Central memory CD8-positive, alpha-beta T cell (primary cell): ENCODE measurements around the gene OOSP3.

Source experiments
- ATAC-seq: fragments of 150-1000 bp; cut with Tn5 transposase; replicated peaks from 2 replicates; pipeline ENCODE4 v1.10.0; 2022; ENCODE audit warnings: mild to moderate bottlenecking, moderate FRiP score, moderate number of reproducible peaks; ENCODE audit not compliant: poor library complexity, severe bottlenecking; ENCODE audit errors: extremely low read depth
- DNase-seq, 2 donors: peaks; one replicate each; pipeline ENCODE4 v3.0.0; 2021; ENCODE audit warnings: low spot score in 2 of 2
- H3K27ac Mint-ChIP-seq: one replicate; pipeline ENCODE4 v1.8.0; 2022; ENCODE audit warnings: low read depth, mild to moderate bottlenecking, moderate library complexity, mixed read lengths
- H3K27me3 Mint-ChIP-seq: one replicate; pipeline ENCODE4 v1.8.0; 2022; ENCODE audit warnings: mixed read lengths
- H3K36me3 Mint-ChIP-seq: one replicate; pipeline ENCODE4 v1.8.0; 2022; ENCODE audit warnings: mild to moderate bottlenecking, moderate library complexity, mixed read lengths; ENCODE audit not compliant: insufficient read depth
- H3K4me1 Mint-ChIP-seq: one replicate; pipeline ENCODE4 v1.8.0; 2022; ENCODE audit warnings: mixed read lengths
- H3K4me3 Mint-ChIP-seq: one replicate; pipeline ENCODE4 v1.8.0; 2022; ENCODE audit warnings: mild to moderate bottlenecking, moderate library complexity, mixed read lengths
- H3K9me3 Mint-ChIP-seq: one replicate; pipeline ENCODE4 v1.8.0; 2022; ENCODE audit warnings: mixed read lengths

OOSP3 gene

DNA sequence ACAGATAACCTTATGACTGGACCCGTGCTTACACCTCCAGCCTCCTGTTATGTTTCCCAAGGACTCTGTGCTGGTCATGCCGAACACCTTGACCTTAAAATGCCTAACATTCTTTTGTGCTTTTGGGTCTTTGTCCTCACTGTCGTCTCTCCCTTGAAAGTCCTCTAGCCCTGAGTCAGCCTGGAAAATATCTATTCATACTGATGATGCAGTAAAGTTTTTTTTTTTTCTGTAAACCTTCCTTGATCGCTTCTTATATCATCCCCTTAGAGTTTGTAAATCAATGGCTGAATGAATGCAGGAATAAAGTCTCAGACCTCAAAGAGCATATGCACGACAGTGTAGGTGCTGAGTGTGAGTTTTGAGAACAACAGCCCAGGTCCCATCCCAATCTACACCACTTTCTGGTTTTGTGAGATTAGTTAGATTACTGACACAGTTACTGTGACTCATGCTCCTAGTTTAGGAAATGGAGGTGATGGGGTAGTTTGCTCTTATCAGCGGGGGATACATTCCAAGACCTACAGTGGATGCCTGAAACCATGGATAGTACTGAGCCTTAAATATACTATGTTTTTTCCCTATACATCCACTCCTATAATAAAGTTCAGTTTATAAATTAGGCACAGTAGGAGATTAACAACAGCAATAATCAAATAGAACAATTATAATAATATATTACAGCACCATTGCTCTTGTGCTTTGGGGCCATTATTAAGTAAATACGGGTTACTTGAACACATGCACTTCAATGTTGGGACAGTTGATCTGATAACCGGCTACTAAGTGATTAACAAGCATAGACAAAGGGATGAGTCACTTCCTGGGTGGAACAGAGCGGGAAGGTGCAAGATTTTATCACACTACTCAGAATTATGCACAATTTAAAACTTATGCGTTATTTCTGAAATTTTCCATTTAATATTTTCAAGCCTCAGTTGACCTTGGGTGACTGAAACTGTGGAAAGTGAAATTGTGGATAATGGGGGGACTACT, 20.8 kb upstream of the OOSP3 start:
- Mint-ChIP-seq H3K27ac (no peak overlapping the region), H3K4me1 (peaks cover 13% of the 10 kb centered on the region), H3K27me3 (peaks cover 8% of the 10 kb centered on the region), H3K9me3 (no peaks in the 10 kb centered on the region), H3K36me3 (no peaks in the 10 kb centered on the region), H3K4me3 (no peak overlapping the region)
- DNase-seq = no peak
- ATAC-seq = peak; percentile 46

GRCh38 chr11:59859673-59860072, 18.9 kb upstream of the OOSP3 start:
- no peaks in the 10 kb centered on the region for H3K27me3 Mint-ChIP-seq
- peaks cover 13% of the 10 kb centered on the region for H3K4me1 Mint-ChIP-seq
- DNase-seq = no peak
- H3K36me3 Mint-ChIP-seq = no peaks in the 10 kb centered on the region
- H3K9me3 Mint-ChIP-seq = no peaks in the 10 kb centered on the region
- no peak overlapping the region for H3K27ac Mint-ChIP-seq
- H3K4me3 Mint-ChIP-seq = no peak overlapping the region
- ATAC-seq = no peak

DNA sequence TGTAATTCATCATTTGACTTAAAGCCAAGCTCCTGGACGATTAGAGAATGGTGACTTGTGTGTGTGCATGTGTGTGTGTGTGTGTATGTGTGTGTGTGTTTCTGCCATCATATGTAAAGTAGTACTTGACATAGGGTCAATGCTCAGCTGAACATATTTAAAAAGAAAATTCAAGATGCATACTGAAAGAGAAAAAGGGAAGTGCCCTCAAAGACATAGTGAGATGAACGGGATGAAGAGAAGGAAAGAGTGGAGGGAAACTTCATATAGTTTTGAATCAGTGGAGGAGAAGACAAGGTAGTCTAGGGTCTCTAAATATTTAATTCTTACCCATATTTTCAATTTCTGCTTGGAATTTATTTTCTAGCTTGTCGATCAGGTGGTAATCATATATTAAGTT, 16.3 kb upstream of the OOSP3 start:
- Mint-ChIP-seq H3K4me1 (peaks cover 12% of the 10 kb centered on the region), H3K27me3 (peaks cover 10% of the 10 kb centered on the region), H3K36me3 (peaks cover 2% of the 10 kb centered on the region), H3K4me3 (no peak overlapping the region), H3K27ac (no peak overlapping the region), H3K9me3 (no peaks in the 10 kb centered on the region)
- ATAC-seq (no peak), DNase-seq (no peak)

DNA sequence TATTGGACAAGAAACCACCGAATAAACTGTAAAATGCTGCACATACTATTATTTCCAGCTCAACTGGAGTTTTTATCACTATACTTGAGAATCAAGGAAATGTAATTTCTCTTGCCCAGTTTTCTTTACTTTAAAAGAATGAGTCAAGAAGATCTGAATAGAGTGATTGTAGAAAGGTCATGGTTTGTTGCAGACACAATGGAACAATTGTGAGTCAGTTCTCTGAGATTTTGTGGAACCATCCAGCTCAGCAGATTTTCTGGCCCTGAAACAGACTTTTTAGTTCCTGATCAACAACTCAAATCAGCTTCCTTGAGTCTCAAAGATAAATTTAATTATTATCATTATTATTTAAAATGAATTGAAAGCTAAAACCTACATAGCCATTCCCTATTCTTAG, 13.6 kb upstream of the OOSP3 start:
- H3K4me1 Mint-ChIP-seq = no peaks in the 10 kb centered on the region
- H3K27ac Mint-ChIP-seq = no peak overlapping the region
- peaks cover 2% of the 10 kb centered on the region for H3K36me3 Mint-ChIP-seq
- H3K9me3 Mint-ChIP-seq = no peaks in the 10 kb centered on the region
- no peak for DNase-seq
- H3K4me3 Mint-ChIP-seq = no peak overlapping the region
- no peak for ATAC-seq
- H3K27me3 Mint-ChIP-seq = peaks cover 14% of the 10 kb centered on the region

DNA sequence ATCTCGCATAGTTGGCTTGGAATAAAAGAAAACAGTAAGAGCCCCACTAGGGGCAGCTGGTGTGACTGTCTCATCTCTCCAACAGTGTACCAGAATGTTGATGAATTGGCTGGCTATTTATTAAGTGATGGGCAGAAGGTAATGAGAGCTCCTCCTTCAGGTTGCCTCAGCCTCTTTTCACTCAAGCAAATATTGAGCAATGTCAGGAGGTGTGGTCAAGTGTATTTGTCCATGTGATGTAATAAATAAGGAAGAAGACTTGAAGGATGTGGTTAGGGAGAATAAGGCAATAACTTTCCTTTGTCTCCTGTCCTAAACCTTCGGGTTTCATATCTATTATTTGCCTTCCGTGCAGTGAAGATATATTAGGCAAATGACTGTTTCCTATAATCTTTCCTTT, 12.2 kb upstream of the OOSP3 start, which contains the start of gene TCN1:
Gene TCN1 (minus strand): TSS at position 91 of the 400 bp plus-strand sequence. CDS start 17 bp downstream, at position 74.
- peaks cover 16% of the 10 kb centered on the region for H3K27me3 Mint-ChIP-seq
- DNase-seq (no peak), ATAC-seq (no peak)
- peaks cover 2% of the 10 kb centered on the region for H3K36me3 Mint-ChIP-seq
- no peaks in the 10 kb centered on the region for H3K4me1 Mint-ChIP-seq
- no peak within 1 kb of the TSS for H3K27ac Mint-ChIP-seq
- H3K9me3 Mint-ChIP-seq = peaks cover under 1% of the 10 kb centered on the region
- H3K4me3 Mint-ChIP-seq = no peak within 1 kb of the TSS

DNA sequence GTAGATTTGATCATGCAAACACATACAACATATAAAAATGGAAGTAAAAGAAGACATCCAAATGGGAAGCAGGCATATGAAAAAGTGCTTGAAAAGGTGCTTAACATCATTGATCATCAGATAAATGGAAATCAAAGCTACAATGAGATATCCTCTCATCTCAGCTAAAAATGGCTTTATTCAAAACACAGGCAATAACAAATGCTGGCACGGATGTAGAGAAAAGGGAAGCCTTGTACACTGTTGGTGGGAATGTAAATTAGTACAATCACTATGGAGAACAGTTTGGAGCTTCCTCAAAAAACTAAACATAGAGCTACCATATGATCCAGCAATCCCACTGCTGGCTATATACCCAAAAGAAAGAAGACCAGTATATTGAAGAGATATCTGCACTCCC, 11.7 kb upstream of the OOSP3 start:
- peaks cover 21% of the 10 kb centered on the region for H3K27me3 Mint-ChIP-seq
- H3K9me3 Mint-ChIP-seq = peaks cover 5% of the 10 kb centered on the region
- no peak overlapping the region for H3K4me3 Mint-ChIP-seq
- no peak for ATAC-seq
- no peaks in the 10 kb centered on the region for H3K4me1 Mint-ChIP-seq
- no peak for DNase-seq
- H3K27ac Mint-ChIP-seq = no peak overlapping the region
- H3K36me3 Mint-ChIP-seq = peaks cover 2% of the 10 kb centered on the region

DNA sequence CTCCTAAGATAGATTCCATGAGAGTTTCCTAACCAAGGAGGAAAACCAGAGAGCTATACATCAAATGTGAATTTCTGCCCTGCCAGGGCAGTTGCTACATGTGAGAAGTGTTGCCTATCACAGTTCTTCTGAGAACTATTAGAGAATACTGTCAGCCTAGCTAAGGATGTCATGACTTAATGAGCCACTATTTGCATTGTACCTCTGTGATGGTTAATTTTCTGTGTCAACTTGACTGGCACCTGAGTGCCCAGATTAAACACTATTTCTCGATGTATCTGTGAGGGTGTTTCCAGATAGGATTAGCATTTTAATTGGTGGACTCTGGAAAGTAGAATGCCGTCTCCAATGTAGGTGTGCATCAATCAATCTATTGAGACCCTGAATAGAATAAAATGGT, 10.6 kb upstream of the OOSP3 start:
- no peaks in the 10 kb centered on the region for H3K4me1 Mint-ChIP-seq
- H3K9me3 Mint-ChIP-seq = peaks cover 6% of the 10 kb centered on the region
- peaks cover 25% of the 10 kb centered on the region for H3K27me3 Mint-ChIP-seq
- peaks cover 2% of the 10 kb centered on the region for H3K36me3 Mint-ChIP-seq
- no peak overlapping the region for H3K4me3 Mint-ChIP-seq
- no peak overlapping the region for H3K27ac Mint-ChIP-seq
- no peak for DNase-seq
- ATAC-seq = no peak

DNA sequence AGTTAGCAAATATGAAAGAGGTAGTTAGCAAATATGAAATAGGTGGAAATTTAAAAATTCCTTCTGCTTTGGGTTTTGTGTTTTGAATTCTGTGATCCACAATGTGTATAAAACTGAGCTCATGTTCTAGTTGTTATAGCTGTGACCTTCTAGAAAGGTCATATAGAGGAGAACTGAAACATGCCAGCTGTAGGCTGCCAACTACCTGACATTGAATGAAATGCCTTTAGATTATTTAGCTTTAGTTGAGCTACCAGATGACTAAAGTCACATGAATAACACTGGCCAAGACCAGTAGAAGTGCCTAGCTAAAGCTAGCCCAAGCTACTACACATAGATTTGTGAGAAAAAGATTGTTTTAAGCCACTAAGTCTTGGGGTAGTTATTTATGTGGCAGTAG, 6.5 kb upstream of the OOSP3 start:
- ATAC-seq = no peak
- H3K27ac Mint-ChIP-seq = no peak overlapping the region
- no peak overlapping the region for H3K4me3 Mint-ChIP-seq
- H3K9me3 Mint-ChIP-seq = peaks cover 6% of the 10 kb centered on the region
- H3K4me1 Mint-ChIP-seq = no peaks in the 10 kb centered on the region
- peaks cover 46% of the 10 kb centered on the region for H3K27me3 Mint-ChIP-seq
- H3K36me3 Mint-ChIP-seq = no peaks in the 10 kb centered on the region
- DNase-seq = no peak

GRCh38 chr11:59875856-59876519, 2.6 kb upstream of the OOSP3 start:
- ATAC-seq (no peak), DNase-seq (no peak)
- H3K4me1 Mint-ChIP-seq = no peaks in the 10 kb centered on the region
- no peak overlapping the region for H3K4me3 Mint-ChIP-seq
- H3K9me3 Mint-ChIP-seq = peaks cover 6% of the 10 kb centered on the region
- H3K27ac Mint-ChIP-seq = no peak overlapping the region
- no peaks in the 10 kb centered on the region for H3K36me3 Mint-ChIP-seq
- peaks cover 64% of the 10 kb centered on the region for H3K27me3 Mint-ChIP-seq

DNA sequence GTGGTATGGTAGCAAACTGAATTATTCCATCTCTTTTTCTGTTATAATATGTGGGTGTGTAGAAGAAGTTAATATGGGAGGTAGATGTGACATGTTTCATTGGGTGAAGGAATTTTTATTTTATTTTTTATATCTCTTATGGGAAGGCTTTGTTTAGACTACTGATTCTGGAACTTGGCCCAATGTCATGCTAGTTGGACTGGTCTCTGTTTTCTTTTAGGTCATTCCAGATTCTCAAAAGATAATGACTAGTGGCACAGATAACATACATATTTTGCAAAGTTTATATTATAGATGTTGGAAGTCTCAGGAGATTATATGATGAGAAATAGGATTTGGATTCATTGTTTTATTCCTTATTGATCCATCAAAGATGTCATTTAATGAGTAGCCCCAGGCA, 1.3 kb upstream of the OOSP3 start:
- peaks cover 57% of the 10 kb centered on the region for H3K27me3 Mint-ChIP-seq
- H3K36me3 Mint-ChIP-seq = no peaks in the 10 kb centered on the region
- H3K27ac Mint-ChIP-seq = no peak overlapping the region
- H3K9me3 Mint-ChIP-seq = no peaks in the 10 kb centered on the region
- no peak for DNase-seq
- no peak overlapping the region for H3K4me3 Mint-ChIP-seq
- ATAC-seq = no peak
- no peaks in the 10 kb centered on the region for H3K4me1 Mint-ChIP-seq

DNA sequence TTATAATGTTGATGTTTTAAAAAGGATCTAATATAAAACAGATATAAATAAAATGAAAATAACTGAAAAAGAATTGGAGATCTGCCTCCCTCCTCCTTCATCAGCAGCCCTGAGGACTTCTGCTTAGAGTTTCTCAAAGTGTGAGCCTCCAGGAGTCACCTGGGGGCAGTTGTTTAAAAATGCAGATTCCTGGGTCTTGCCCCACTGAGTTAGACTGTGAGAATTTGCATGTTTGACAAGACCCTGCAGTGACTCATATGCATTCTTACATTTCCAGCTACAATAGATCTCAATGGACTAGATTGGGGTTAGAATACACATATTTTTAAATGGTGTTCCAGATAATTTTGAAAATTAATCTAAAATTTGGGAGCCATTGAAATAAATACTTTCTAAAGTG, 798 bp upstream of the OOSP3 start:
- H3K27ac Mint-ChIP-seq = no peak overlapping the region
- no peaks in the 10 kb centered on the region for H3K4me1 Mint-ChIP-seq
- H3K9me3 Mint-ChIP-seq = no peaks in the 10 kb centered on the region
- no peak for DNase-seq
- no peak overlapping the region for H3K4me3 Mint-ChIP-seq
- no peak for ATAC-seq
- peaks cover 57% of the 10 kb centered on the region for H3K27me3 Mint-ChIP-seq
- H3K36me3 Mint-ChIP-seq = no peaks in the 10 kb centered on the region

- no peak for ATAC-seq
- Mint-ChIP-seq H3K27me3 (peaks cover 53% of the 10 kb centered on the region), H3K27ac (no peak overlapping the region), H3K36me3 (no peaks in the 10 kb centered on the region), H3K4me1 (no peaks in the 10 kb centered on the region), H3K4me3 (no peak overlapping the region), H3K9me3 (no peaks in the 10 kb centered on the region)
- no peak for DNase-seq
These were observed 985 bp downstream of the OOSP3 start for GRCh38 chr11:59879567-59879966.

DNA sequence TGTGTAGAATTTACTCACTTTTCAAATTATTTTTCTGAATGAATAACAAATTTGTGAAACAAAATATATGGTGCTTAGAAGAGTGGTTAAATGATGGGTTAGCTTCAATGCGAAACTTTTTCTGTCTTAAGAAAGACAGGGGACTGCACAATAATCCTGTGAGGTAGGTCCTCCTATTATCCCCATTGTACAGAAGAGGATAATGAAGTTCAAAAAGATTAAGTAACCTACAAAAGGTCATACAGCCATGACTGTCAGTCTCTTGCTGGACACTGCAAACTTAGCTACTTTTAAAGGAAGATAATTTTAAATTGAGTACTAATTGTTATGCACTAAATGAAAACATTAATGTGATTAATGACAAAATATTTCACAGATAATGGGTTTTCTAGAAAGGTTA, 5.0 kb downstream of the OOSP3 start:
- H3K36me3 Mint-ChIP-seq = no peaks in the 10 kb centered on the region
- H3K9me3 Mint-ChIP-seq = peaks cover 6% of the 10 kb centered on the region
- H3K27me3 Mint-ChIP-seq = peaks cover 30% of the 10 kb centered on the region
- H3K4me3 Mint-ChIP-seq = no peak overlapping the region
- no peak for DNase-seq
- ATAC-seq = no peak
- no peak overlapping the region for H3K27ac Mint-ChIP-seq
- H3K4me1 Mint-ChIP-seq = no peaks in the 10 kb centered on the region
